Nephron (organoid): ENCODE measurements around the gene NTM.

Experiments used
- H3K27ac Mint-ChIP-seq, 3 experiments: 2 replicates each; pipeline ENCODE4 v1.8.0; 2020; ENCODE audit warnings: mixed read lengths in 3 of 3, mild to moderate bottlenecking in 2 of 3, moderate library complexity in 1 of 3
- H3K27me3 Mint-ChIP-seq: 2 replicates; pipeline ENCODE4 v1.8.0; 2021; ENCODE audit warnings: low read depth, mild to moderate bottlenecking, moderate library complexity, mixed read lengths
- H3K36me3 Mint-ChIP-seq: 2 replicates; pipeline ENCODE4 v1.8.0; 2020; ENCODE audit warnings: low read depth, mixed read lengths
- H3K4me1 Mint-ChIP-seq: 2 replicates; pipeline ENCODE4 v1.8.0; 2020; ENCODE audit warnings: mixed read lengths
- H3K4me3 Mint-ChIP-seq, 3 experiments: 2 replicates each; pipeline ENCODE4 v1.8.0; 2020; ENCODE audit warnings: mild to moderate bottlenecking in 3 of 3, mixed read lengths in 3 of 3, moderate library complexity in 2 of 3
- H3K9me3 Mint-ChIP-seq: 2 replicates; pipeline ENCODE4 v1.8.0; 2020; ENCODE audit warnings: mixed read lengths
- TF ChIP-seq, protein P1 (sequence below), 3 experiments: fragments of 200-600 bp; sonication (generic); IDR thresholded peaks; one replicate each; pipeline ENCODE4 v1.5.0; 2021; ENCODE audit warnings: antibody characterized with exemption in 3 of 3; ENCODE audit not compliant: unreplicated experiment in 3 of 3

The NTM gene

DNA sequence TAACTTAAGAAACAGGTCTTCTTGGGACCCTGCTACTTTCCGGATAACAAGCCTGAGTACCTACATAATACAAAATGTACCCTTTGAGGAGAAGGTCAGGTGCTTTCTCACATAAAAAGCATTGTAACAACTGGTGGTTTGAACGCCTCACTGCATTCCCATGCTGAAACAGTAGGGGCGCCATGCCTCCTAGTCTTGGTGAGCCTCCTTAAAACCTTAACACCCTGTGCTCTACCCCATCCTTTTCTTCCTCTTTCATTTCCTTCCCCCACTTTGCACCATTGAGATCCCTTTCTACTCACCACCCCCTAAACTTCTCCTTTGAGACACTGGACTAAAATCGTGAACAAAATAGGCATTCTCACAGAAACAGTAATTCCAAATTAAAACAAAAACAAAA, 729.3 kb downstream of the NTM start:
- H3K27ac Mint-ChIP-seq, result no peak overlapping the region
- no peaks in the 10 kb centered on the region for H3K36me3 Mint-ChIP-seq
- peaks cover 11% of the 10 kb centered on the region for H3K4me1 Mint-ChIP-seq
- H3K4me3 Mint-ChIP-seq, result no peak overlapping the region
- TF ChIP-seq, protein P1, sequence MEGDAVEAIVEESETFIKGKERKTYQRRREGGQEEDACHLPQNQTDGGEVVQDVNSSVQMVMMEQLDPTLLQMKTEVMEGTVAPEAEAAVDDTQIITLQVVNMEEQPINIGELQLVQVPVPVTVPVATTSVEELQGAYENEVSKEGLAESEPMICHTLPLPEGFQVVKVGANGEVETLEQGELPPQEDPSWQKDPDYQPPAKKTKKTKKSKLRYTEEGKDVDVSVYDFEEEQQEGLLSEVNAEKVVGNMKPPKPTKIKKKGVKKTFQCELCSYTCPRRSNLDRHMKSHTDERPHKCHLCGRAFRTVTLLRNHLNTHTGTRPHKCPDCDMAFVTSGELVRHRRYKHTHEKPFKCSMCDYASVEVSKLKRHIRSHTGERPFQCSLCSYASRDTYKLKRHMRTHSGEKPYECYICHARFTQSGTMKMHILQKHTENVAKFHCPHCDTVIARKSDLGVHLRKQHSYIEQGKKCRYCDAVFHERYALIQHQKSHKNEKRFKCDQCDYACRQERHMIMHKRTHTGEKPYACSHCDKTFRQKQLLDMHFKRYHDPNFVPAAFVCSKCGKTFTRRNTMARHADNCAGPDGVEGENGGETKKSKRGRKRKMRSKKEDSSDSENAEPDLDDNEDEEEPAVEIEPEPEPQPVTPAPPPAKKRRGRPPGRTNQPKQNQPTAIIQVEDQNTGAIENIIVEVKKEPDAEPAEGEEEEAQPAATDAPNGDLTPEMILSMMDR (IDR thresholded peaks at IDR 0.05; ENCODE audit: unreplicated experiment in 3 of 3), result peak; percentile 37 to 54 (median 50)
- peaks cover 12% of the 10 kb centered on the region for H3K27me3 Mint-ChIP-seq
- H3K9me3 Mint-ChIP-seq, result no peaks in the 10 kb centered on the region

DNA sequence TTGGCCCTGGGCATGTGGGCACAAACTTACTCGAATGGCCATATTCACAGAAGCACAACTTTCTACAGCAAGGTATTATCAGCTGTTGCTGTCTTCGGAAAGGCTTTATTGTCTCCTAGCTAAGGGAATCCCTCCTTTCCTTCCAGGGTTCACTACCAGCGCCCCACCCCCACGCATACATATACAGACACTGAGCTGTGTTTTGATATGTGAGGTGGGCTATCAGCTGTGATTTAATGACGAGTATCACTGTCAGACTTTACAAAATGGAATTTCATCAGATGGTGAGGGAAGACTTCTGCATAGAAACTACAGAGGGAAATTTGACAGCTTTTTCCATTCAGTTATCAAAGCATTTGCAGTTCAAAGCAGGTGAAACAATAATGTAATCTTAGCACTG, 730.2 kb downstream of the NTM start:
- Mint-ChIP-seq H3K9me3 (peaks cover 2% of the 10 kb centered on the region), H3K27me3 (peaks cover 12% of the 10 kb centered on the region), H3K36me3 (no peaks in the 10 kb centered on the region), H3K27ac (no peak overlapping the region), H3K4me1 (peaks cover 6% of the 10 kb centered on the region), H3K4me3 (no peak overlapping the region)
- TF ChIP-seq, protein P1 (IDR thresholded peaks at IDR 0.05; ENCODE audit: unreplicated experiment in 3 of 3), result no peak

DNA sequence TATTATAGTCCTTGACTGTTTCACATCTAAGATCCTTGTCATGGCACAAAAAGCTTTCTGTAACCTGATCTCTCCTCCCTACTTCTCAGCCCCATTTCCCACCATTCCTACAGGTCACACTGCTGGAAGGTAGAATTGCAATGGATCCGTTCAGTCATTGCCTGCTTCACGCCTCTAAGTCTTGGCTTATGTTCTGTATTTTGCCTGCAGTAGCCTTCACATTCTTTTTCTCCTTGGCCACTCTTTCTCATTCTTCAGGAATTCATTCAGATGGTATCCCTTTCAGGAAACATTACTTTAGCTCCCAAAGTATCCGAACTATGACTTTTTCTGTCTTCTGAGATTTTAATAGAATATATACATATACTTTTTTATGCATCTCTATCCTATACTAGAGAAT, 731.5 kb downstream of the NTM start:
- H3K9me3 Mint-ChIP-seq, result peaks cover 2% of the 10 kb centered on the region
- TF ChIP-seq, protein P1 (IDR thresholded peaks at IDR 0.05; ENCODE audit: unreplicated experiment in 3 of 3), result no peak
- H3K27ac Mint-ChIP-seq, result no peak overlapping the region
- no peaks in the 10 kb centered on the region for H3K4me1 Mint-ChIP-seq
- no peak overlapping the region for H3K4me3 Mint-ChIP-seq
- H3K36me3 Mint-ChIP-seq, result no peaks in the 10 kb centered on the region
- peaks cover 12% of the 10 kb centered on the region for H3K27me3 Mint-ChIP-seq

DNA sequence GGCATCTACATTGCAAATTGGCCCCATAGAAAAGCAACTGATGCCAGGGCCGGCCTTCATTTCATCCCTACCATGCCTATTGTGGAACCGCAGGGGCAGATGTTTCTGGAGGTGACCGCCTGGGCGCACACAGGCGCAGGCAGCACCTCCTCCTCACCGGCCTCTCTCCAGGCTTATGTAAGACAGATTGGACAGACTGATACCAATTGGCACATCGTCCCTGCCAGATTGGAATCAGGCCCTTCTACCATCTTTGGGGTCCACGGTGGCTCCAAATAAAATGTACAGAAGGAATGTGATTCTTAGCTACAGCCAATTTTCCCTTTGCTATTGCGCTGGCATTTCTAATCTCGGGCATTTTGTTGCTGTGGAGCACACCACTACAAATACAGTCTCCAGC, 732.6 kb downstream of the NTM start:
- Mint-ChIP-seq H3K36me3 (no peaks in the 10 kb centered on the region), H3K4me1 (no peaks in the 10 kb centered on the region), H3K27me3 (peaks cover 14% of the 10 kb centered on the region), H3K27ac (no peak overlapping the region), H3K4me3 (no peak overlapping the region), H3K9me3 (peaks cover 2% of the 10 kb centered on the region)
- TF ChIP-seq, protein P1 (IDR thresholded peaks at IDR 0.05; ENCODE audit: unreplicated experiment in 3 of 3), result no peak

DNA sequence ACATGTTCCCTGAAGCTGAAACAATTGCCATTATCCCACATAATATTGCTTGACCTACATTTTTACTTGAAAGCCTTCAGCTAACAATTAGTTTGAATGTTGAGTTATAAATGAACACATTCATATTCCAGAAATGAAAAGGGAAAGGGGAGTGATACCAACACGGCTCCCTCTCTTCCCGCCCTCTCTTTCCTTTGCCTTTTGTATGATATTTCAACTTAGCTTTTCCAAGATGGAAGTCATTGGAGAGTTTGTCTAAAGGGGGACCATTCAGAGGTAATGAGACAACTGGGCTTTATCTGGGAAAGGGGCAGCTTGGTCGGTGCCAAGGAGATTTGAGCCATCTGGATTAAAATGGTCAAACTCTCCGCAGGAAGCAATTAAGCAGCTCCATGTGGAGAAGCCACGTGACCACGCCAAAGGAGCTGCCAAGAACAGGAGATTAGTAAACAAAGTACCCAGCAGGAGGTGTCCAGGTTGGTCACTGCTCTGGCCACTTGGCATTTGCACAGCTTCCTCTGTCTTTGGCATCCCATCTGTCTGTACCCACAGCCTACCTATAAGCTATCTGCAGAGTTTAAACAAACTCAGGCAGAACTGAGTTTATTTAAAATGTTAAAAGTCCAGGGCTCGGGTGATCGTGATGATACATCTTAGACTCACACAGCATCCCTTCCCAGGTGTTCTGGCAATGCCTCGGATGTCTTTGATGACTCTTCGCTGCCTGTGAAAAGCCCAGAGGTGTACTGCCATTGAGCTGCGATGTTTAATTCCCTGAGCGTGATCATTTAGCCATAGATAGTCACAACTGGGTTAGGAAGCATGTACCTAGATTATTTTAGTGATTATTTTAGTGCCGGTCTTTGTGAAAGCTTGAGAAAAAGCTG, 735.9 kb downstream of the NTM start:
- H3K36me3 Mint-ChIP-seq, result no peaks in the 10 kb centered on the region
- TF ChIP-seq, protein P1 (IDR thresholded peaks at IDR 0.05; ENCODE audit: unreplicated experiment in 3 of 3), result no peak
- H3K27me3 Mint-ChIP-seq, result peaks cover 4% of the 10 kb centered on the region
- no peak overlapping the region for H3K27ac Mint-ChIP-seq
- no peak overlapping the region for H3K4me3 Mint-ChIP-seq
- peaks cover 2% of the 10 kb centered on the region for H3K9me3 Mint-ChIP-seq
- H3K4me1 Mint-ChIP-seq, result peaks cover 4% of the 10 kb centered on the region

DNA sequence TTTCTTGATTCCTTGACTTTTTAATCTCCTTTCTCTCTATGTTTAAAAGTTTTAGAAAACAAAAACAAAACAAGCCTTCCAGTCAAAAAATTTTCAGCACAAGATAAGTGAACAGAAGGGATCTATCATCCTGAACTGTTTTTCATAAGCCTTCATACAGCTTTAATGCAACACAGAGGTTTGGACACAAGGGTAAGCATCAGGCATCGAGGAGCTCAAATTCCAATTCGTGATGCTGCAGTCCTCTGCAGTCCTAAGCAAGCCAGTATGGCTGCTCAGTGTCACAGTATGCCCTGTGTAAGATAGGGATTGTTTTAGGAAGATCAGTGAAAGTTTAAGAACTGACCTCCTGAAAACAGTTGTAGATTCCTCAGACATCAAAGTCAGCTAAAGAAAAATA, 740.9 kb downstream of the NTM start:
- Mint-ChIP-seq H3K4me3 (no peak overlapping the region), H3K36me3 (no peaks in the 10 kb centered on the region), H3K4me1 (peaks cover 30% of the 10 kb centered on the region), H3K27me3 (peaks cover 7% of the 10 kb centered on the region), H3K9me3 (no peaks in the 10 kb centered on the region), H3K27ac (peak overlapping the region; percentile 56 to 80 (median 66))
- TF ChIP-seq, protein P1 (IDR thresholded peaks at IDR 0.05; ENCODE audit: unreplicated experiment in 3 of 3), result no peak
